Thoracic aorta (tissue), 2 donors: ENCODE data around the gene QRICH2. TPM values are rescaled to one million over a fixed set of nuclear protein-coding genes. Genes with fewer than 3 reads are reported as not detected.
"Not testable (repeated sequence)": the region's sequence is repeated elsewhere in the genome, so short reads cannot be mapped to it uniquely, and the experiment has no call there.

Source experiments
- ATAC-seq: fragments of 150-250 bp; one replicate; pipeline ENCODE4 v1.8.0; 2017; ENCODE audit warnings: low read depth; ENCODE audit not compliant: insufficient number of reproducible peaks, low FRiP score
- DNase-seq: peaks from one replicate; pipeline ENCODE4 v3.0.0-alpha.2; 2020; ENCODE audit warnings: low spot score
- H3K27ac ChIP-seq, 2 donors: fragments of 200-600 bp; sonication (generic); 1 replicate in 1 of 2; 2 replicates in 1 of 2; pipeline ENCODE4 v1.5.1; 2016; ENCODE audit warnings: mild to moderate bottlenecking in 2 of 2, moderate library complexity in 2 of 2
- H3K27me3 ChIP-seq: fragments of 200-600 bp; sonication (generic); replicated peaks from 2 replicates; pipeline ENCODE4 v1.6.0; 2016; ENCODE audit warnings: mild to moderate bottlenecking; ENCODE audit not compliant: insufficient read depth
- H3K36me3 ChIP-seq: fragments of 200-600 bp; sonication (generic); one replicate; pipeline ENCODE4 v1.5.1; 2016
- H3K4me1 ChIP-seq, 2 donors: fragments of 200-600 bp; sonication (generic); 1 replicate in 1 of 2; 2 replicates in 1 of 2; pipeline versions ENCODE4 v1.5.1 to v1.6.0; 2016; ENCODE audit warnings: low read depth in 2 of 2, mild to moderate bottlenecking in 1 of 2; ENCODE audit not compliant: control insufficient read depth in 1 of 2
- H3K4me3 ChIP-seq: fragments of 200-600 bp; sonication (generic); 2 replicates; pipeline ENCODE4 v1.5.1; 2016; ENCODE audit warnings: mild to moderate bottlenecking
- H3K9me3 ChIP-seq: fragments of 200-600 bp; sonication (generic); 2 replicates; pipeline ENCODE4 v1.5.1; 2016
- total RNA-seq, 2 donors: library from RNA; depleted of rRNA; stranded (reverse); fragments of >200 nt; gene quantifications; one replicate each; pipeline versions ENCODE4 v1.1.0 to v1.2.3, GENCODE V29; 2016
- TF ChIP-seq, protein P1 (sequence below): fragments of 200-600 bp; sonication (generic); IDR thresholded peaks from one replicate; pipeline ENCODE4 v1.5.1; 2019; ENCODE audit warnings: antibody characterized with exemption

The QRICH2 gene
- total RNA-seq, 2 donors from 2014 or later: 6.1 to 6.9 TPM

DNA sequence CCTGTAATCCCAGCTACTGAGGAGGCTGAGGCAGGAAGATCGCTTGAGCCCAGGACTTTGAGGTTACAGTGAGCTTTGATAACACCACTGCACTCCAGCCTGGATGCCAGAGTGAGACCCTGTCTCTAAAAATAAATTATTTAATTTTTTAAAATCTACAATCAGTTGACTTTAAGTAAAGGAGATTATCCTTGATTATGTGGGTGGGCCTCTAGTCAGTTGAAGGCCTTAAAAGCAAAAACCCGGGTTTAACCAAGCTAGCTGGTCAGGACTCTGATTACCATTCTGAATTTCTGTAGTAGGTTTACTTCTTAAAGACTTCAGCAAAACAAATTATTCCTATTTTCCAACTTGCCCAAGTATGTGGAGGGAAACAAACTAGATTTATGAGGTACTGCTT lies 72.2 kb downstream of the QRICH2 start:
- DNase-seq (no peak), ATAC-seq (no peak)
- H3K36me3 ChIP-seq: no peaks in the 10 kb centered on the region
- H3K4me3 ChIP-seq: no peak overlapping the region
- peaks cover 5 to 10% of the 10 kb centered on the region in 2 donors for H3K4me1 ChIP-seq
- no peak overlapping the region for H3K27ac ChIP-seq
- TF ChIP-seq, protein P1, sequence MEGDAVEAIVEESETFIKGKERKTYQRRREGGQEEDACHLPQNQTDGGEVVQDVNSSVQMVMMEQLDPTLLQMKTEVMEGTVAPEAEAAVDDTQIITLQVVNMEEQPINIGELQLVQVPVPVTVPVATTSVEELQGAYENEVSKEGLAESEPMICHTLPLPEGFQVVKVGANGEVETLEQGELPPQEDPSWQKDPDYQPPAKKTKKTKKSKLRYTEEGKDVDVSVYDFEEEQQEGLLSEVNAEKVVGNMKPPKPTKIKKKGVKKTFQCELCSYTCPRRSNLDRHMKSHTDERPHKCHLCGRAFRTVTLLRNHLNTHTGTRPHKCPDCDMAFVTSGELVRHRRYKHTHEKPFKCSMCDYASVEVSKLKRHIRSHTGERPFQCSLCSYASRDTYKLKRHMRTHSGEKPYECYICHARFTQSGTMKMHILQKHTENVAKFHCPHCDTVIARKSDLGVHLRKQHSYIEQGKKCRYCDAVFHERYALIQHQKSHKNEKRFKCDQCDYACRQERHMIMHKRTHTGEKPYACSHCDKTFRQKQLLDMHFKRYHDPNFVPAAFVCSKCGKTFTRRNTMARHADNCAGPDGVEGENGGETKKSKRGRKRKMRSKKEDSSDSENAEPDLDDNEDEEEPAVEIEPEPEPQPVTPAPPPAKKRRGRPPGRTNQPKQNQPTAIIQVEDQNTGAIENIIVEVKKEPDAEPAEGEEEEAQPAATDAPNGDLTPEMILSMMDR: no peak
- H3K9me3 ChIP-seq: no peaks in the 10 kb centered on the region
- no peaks in the 10 kb centered on the region for H3K27me3 ChIP-seq

DNA sequence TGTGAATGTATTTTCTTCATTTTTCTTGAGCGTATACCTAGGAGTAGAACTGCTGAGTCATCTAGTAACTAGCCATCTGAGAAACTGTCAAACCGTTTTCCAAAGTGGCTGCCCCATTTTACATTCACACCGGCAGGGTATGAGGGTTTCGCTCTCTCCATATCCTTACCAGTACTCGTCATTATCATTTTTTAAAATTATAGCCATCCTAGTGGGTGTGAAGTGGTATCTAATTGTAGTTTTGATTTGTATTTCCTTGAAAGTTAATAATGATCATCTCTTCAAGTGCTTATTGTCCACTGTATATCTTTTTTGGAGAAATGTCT lies 73.8 kb downstream of the QRICH2 start:
- H3K27ac ChIP-seq: no peak overlapping the region
- H3K27me3 ChIP-seq: no peaks in the 10 kb centered on the region
- H3K4me1 ChIP-seq: peaks cover 0 to under 1% of the 10 kb centered on the region in 2 donors
- ATAC-seq (no peak), DNase-seq (no peak)
- H3K4me3 ChIP-seq: no peak overlapping the region
- H3K36me3 ChIP-seq: no peaks in the 10 kb centered on the region
- TF ChIP-seq, protein P1: no peak
- no peaks in the 10 kb centered on the region for H3K9me3 ChIP-seq

- no peak for ATAC-seq
- no peak for DNase-seq
- Histone ChIP-seq H3K4me3 (no peak overlapping the region), H3K36me3 (no peaks in the 10 kb centered on the region), H3K4me1 (no peaks in the 10 kb centered on the region), H3K9me3 (no peaks in the 10 kb centered on the region), H3K27me3 (no peaks in the 10 kb centered on the region), H3K27ac (no peak overlapping the region)
- TF ChIP-seq, protein P1: no peak
These were observed 74.3 kb downstream of the QRICH2 start for GRCh38 chr17:76233588-76234353.

DNA sequence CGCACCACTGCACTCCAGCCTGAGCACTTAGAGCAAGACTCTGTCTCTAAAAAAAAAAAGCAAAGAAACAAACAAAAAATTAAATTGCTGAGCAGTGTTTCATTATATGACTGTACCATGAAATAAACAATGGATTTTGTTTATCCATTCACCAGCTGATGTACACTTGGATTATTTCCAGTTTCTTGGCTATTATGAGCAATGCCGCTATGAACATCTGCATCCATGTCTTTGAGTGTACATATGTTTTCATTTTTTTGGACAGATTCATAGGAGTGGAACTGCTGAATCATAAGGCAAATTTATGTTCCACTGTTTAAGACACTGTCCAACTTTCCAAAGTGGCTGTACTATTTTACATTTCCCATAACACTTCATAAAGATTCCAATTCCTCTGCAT lies 75.7 kb downstream of the QRICH2 start:
- no peaks in the 10 kb centered on the region for H3K36me3 ChIP-seq
- no peak overlapping the region for H3K27ac ChIP-seq
- H3K4me3 ChIP-seq: no peak overlapping the region
- no peaks in the 10 kb centered on the region for H3K4me1 ChIP-seq
- DNase-seq (no peak), ATAC-seq (no peak)
- no peaks in the 10 kb centered on the region for H3K9me3 ChIP-seq
- TF ChIP-seq, protein P1: no peak
- no peaks in the 10 kb centered on the region for H3K27me3 ChIP-seq

DNA sequence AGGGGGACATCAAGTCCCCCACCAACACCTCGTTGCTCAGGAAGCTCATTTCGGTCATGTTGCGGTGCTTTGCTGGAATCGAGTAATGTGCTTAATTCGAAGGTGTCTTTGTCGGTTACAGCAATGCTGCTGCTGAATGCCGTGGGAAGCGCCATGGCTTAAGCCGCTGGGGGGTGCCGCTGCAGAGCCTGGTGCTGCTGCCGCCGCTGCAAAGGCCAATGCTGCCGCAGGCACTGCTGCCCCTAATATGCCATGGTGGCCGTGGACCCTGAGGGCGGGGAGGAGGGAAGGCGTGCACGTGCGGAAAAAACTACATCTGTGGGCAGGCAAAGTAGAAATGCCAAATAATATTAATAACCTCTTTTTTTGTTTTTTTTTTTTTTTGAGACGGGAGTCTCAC lies 81.3 kb downstream of the QRICH2 start:
- not testable (repeated sequence) for H3K36me3 ChIP-seq, ATAC-seq, H3K9me3 ChIP-seq, H3K4me1 ChIP-seq, H3K27ac ChIP-seq, DNase-seq, H3K27me3 ChIP-seq, H3K4me3 ChIP-seq

- not testable (repeated sequence) for H3K4me3 ChIP-seq, H3K27ac ChIP-seq, ATAC-seq, DNase-seq, H3K9me3 ChIP-seq, H3K27me3 ChIP-seq, H3K36me3 ChIP-seq, H3K4me1 ChIP-seq
These were observed 82.5 kb downstream of the QRICH2 start for GRCh38 chr17:76225373-76226086.

Other genes with a start within 250 kb of the QRICH2 start
- gene SRP68, start 235.8 kb downstream of the QRICH2 start, total RNA-seq: 10 to 100 TPM; 19.1 to 39.9 TPM
- gene GALR2, start 233.5 kb downstream of the QRICH2 start, total RNA-seq: 1 to 10 TPM in 1 of 2 donors, not detected in 1; 1.4 TPM
- not detected for gene ZACN, start 229.1 kb downstream of the QRICH2 start, total RNA-seq
- gene EXOC7, start 204.5 kb downstream of the QRICH2 start, total RNA-seq: 10 to 100 TPM; 79.7 to 94.0 TPM
- not detected for gene FOXJ1, start 167.0 kb downstream of the QRICH2 start, total RNA-seq
- 1 to 10 TPM in 1 of 2 donors, under 1 TPM in 1; 0.41 to 1.9 TPM for gene RNF157, start 67.8 kb downstream of the QRICH2 start, total RNA-seq
- 10 to 100 TPM in 1 of 2 donors, 1 to 10 TPM in 1; 9.9 to 14.9 TPM for gene UBALD2, start 42.9 kb downstream of the QRICH2 start, total RNA-seq
- gene PRPSAP1, start 45.6 kb upstream of the QRICH2 start, total RNA-seq: 10 to 100 TPM; 57.8 to 83.9 TPM
- gene SPHK1, start 76.3 kb upstream of the QRICH2 start, total RNA-seq: 10 to 100 TPM; 46.8 to 47.4 TPM
- gene UBE2O, start 144.9 kb upstream of the QRICH2 start, total RNA-seq: 10 to 100 TPM; 16.4 to 31.1 TPM
- not detected for gene AANAT, start 159.3 kb upstream of the QRICH2 start, total RNA-seq
- gene RHBDF2, start 193.1 kb upstream of the QRICH2 start, total RNA-seq: 100 to 1,000 TPM in 1 of 2 donors, 10 to 100 TPM in 1; 91.6 to 153 TPM
- gene CYGB, start 229.4 kb upstream of the QRICH2 start, total RNA-seq: 10 to 100 TPM in 1 of 2 donors, 1 to 10 TPM in 1; 8.3 to 17.7 TPM
- 1 to 10 TPM; 1.9 to 2.4 TPM for gene PRCD, start 231.8 kb upstream of the QRICH2 start, total RNA-seq